Measurements from ENCODE around the gene BPIFB6.

BPIFB6 gene

GRCh38 chr20:33028875-33029274, 2.6 kb upstream of the BPIFB6 start:
- Histone ChIP-seq H3K9me3 (ENCODE audit: control insufficient read depth, insufficient read depth, low read length) (no peaks in the 10 kb centered on the region), H3K4me3 (ENCODE audit: low read length) (no peak overlapping the region), H3F3A (ENCODE audit: control insufficient read depth, insufficient read depth) (no peaks in the 10 kb centered on the region), H4K20me1 (ENCODE audit: control insufficient read depth, insufficient read depth, low read depth, low read length) (no peaks in the 10 kb centered on the region), H3K36me3 (ENCODE audit: control insufficient read depth, low read length) (no peaks in the 10 kb centered on the region), H3K79me2 (ENCODE audit: control insufficient read depth, low read length) (no peaks in the 10 kb centered on the region), H3K27me3 (ENCODE audit: control insufficient read depth, low read length) (no peaks in the 10 kb centered on the region), H3K9me2 (replicated peaks; ENCODE audit: control insufficient read depth, low read length) (no peaks in the 10 kb centered on the region), H3K4me2 (ENCODE audit: low read length) (no peak overlapping the region), H3K4me1 (ENCODE audit: control insufficient read depth, low read length) (no peaks in the 10 kb centered on the region), H3K27ac (ENCODE audit: low read depth, low read length) (no peak overlapping the region)
- TF ChIP-seq EZH2phosphoT487 (IDR thresholded peaks at IDR 0.05; ENCODE audit: borderline replicate concordance, low read length), result no peak
- TF ChIP-seq, protein P1, sequence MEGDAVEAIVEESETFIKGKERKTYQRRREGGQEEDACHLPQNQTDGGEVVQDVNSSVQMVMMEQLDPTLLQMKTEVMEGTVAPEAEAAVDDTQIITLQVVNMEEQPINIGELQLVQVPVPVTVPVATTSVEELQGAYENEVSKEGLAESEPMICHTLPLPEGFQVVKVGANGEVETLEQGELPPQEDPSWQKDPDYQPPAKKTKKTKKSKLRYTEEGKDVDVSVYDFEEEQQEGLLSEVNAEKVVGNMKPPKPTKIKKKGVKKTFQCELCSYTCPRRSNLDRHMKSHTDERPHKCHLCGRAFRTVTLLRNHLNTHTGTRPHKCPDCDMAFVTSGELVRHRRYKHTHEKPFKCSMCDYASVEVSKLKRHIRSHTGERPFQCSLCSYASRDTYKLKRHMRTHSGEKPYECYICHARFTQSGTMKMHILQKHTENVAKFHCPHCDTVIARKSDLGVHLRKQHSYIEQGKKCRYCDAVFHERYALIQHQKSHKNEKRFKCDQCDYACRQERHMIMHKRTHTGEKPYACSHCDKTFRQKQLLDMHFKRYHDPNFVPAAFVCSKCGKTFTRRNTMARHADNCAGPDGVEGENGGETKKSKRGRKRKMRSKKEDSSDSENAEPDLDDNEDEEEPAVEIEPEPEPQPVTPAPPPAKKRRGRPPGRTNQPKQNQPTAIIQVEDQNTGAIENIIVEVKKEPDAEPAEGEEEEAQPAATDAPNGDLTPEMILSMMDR (IDR thresholded peaks at IDR 0.05; ENCODE audit: low read depth, low read length, poor library complexity, severe bottlenecking), result no peak

GRCh38 chr20:33030076-33030475, 1.4 kb upstream of the BPIFB6 start:
- no peaks in the 10 kb centered on the region for H3K27me3 ChIP-seq (ENCODE audit: control insufficient read depth, low read length)
- no peaks in the 10 kb centered on the region for H4K20me1 ChIP-seq (ENCODE audit: control insufficient read depth, insufficient read depth, low read depth, low read length)
- no peaks in the 10 kb centered on the region for H3K9me2 ChIP-seq (replicated peaks; ENCODE audit: control insufficient read depth, low read length)
- no peak overlapping the region for H3K27ac ChIP-seq (ENCODE audit: low read depth, low read length)
- no peaks in the 10 kb centered on the region for H3K79me2 ChIP-seq (ENCODE audit: control insufficient read depth, low read length)
- no peak overlapping the region for H3K4me2 ChIP-seq (ENCODE audit: low read length)
- no peak overlapping the region for H3K4me3 ChIP-seq (ENCODE audit: low read length)
- TF ChIP-seq, protein P1 (IDR thresholded peaks at IDR 0.05; ENCODE audit: low read depth, low read length, poor library complexity, severe bottlenecking), result no peak
- TF ChIP-seq EZH2phosphoT487 (IDR thresholded peaks at IDR 0.05; ENCODE audit: borderline replicate concordance, low read length), result no peak
- no peaks in the 10 kb centered on the region for H3K36me3 ChIP-seq (ENCODE audit: control insufficient read depth, low read length)
- no peaks in the 10 kb centered on the region for H3F3A ChIP-seq (ENCODE audit: control insufficient read depth, insufficient read depth)
- no peaks in the 10 kb centered on the region for H3K9me3 ChIP-seq (ENCODE audit: control insufficient read depth, insufficient read depth, low read length)
- no peaks in the 10 kb centered on the region for H3K4me1 ChIP-seq (ENCODE audit: control insufficient read depth, low read length)

- Histone ChIP-seq H4K20me1 (ENCODE audit: control insufficient read depth, insufficient read depth, low read depth, low read length) (no peaks in the 10 kb centered on the region), H3K4me1 (ENCODE audit: control insufficient read depth, low read length) (no peaks in the 10 kb centered on the region), H3F3A (ENCODE audit: control insufficient read depth, insufficient read depth) (no peaks in the 10 kb centered on the region), H3K36me3 (ENCODE audit: control insufficient read depth, low read length) (no peaks in the 10 kb centered on the region), H3K9me2 (replicated peaks; ENCODE audit: control insufficient read depth, low read length) (no peaks in the 10 kb centered on the region), H3K9me3 (ENCODE audit: control insufficient read depth, insufficient read depth, low read length) (no peaks in the 10 kb centered on the region), H3K4me3 (ENCODE audit: low read length) (no peak overlapping the region), H3K27me3 (ENCODE audit: control insufficient read depth, low read length) (no peaks in the 10 kb centered on the region), H3K4me2 (ENCODE audit: low read length) (no peak overlapping the region), H3K27ac (ENCODE audit: low read depth, low read length) (no peak overlapping the region), H3K79me2 (ENCODE audit: control insufficient read depth, low read length) (no peaks in the 10 kb centered on the region)
- no peak for TF ChIP-seq EZH2phosphoT487 (IDR thresholded peaks at IDR 0.05; ENCODE audit: borderline replicate concordance, low read length)
- TF ChIP-seq, protein P1 (IDR thresholded peaks at IDR 0.05; ENCODE audit: low read depth, low read length, poor library complexity, severe bottlenecking), result no peak
Measured at GRCh38 chr20:33030569-33030968, 879 bp upstream of the BPIFB6 start.

DNA sequence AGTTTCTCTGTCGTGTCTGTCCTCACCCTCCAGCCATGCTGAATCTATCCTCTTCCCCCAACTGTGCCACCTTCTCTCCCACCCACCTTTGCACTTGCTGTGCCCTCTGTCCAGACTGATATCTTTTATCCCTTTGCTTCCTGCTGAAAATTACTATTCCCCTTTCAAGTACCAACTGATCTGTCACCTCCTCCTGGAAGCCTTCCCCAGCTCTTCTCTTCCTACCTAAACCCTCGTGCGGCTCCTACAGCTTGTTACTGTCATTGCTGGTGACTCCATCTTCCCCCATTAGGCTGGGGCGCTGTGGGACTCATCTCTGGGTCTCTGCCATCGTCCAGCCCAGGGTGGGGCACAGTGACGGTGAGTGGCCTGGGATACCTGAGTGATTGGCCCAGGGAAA, 1.1 kb downstream of the BPIFB6 start:
- no peaks in the 10 kb centered on the region for H3K36me3 ChIP-seq (ENCODE audit: control insufficient read depth, low read length)
- TF ChIP-seq, protein P1 (IDR thresholded peaks at IDR 0.05; ENCODE audit: low read depth, low read length, poor library complexity, severe bottlenecking), result no peak
- no peak for TF ChIP-seq EZH2phosphoT487 (IDR thresholded peaks at IDR 0.05; ENCODE audit: borderline replicate concordance, low read length)
- H3K79me2 ChIP-seq (ENCODE audit: control insufficient read depth, low read length), result no peaks in the 10 kb centered on the region
- no peaks in the 10 kb centered on the region for H3K9me3 ChIP-seq (ENCODE audit: control insufficient read depth, insufficient read depth, low read length)
- H3K27me3 ChIP-seq (ENCODE audit: control insufficient read depth, low read length), result no peaks in the 10 kb centered on the region
- H3K4me3 ChIP-seq (ENCODE audit: low read length), result no peak overlapping the region
- no peaks in the 10 kb centered on the region for H3K4me1 ChIP-seq (ENCODE audit: control insufficient read depth, low read length)
- H3K4me2 ChIP-seq (ENCODE audit: low read length), result no peak overlapping the region
- no peak overlapping the region for H3K27ac ChIP-seq (ENCODE audit: low read depth, low read length)
- H3F3A ChIP-seq (ENCODE audit: control insufficient read depth, insufficient read depth), result no peaks in the 10 kb centered on the region
- no peaks in the 10 kb centered on the region for H3K9me2 ChIP-seq (replicated peaks; ENCODE audit: control insufficient read depth, low read length)
- no peaks in the 10 kb centered on the region for H4K20me1 ChIP-seq (ENCODE audit: control insufficient read depth, insufficient read depth, low read depth, low read length)

All from DOHH2 (cell line).